Nephron progenitor cell (in vitro differentiated cells): ENCODE data around the gene RBM20.

Experiments
- DNase-seq: peaks from one replicate; pipeline ENCODE4 v3.0.0; 2021
- H3K27ac Mint-ChIP-seq: 2 replicates; pipeline ENCODE4 v1.8.0; 2021; ENCODE audit warnings: mild to moderate bottlenecking, moderate library complexity, mixed read lengths
- H3K27me3 Mint-ChIP-seq: 2 replicates; pipeline ENCODE4 v1.8.0; 2021; ENCODE audit warnings: mild to moderate bottlenecking, low read depth, mixed read lengths; ENCODE audit not compliant: poor library complexity
- H3K36me3 Mint-ChIP-seq: 2 replicates; pipeline ENCODE4 v1.8.0; 2021; ENCODE audit warnings: low read depth, mixed read lengths
- H3K4me1 Mint-ChIP-seq: 2 replicates; pipeline ENCODE4 v1.8.0; 2021; ENCODE audit warnings: mixed read lengths
- H3K4me3 Mint-ChIP-seq: 2 replicates; pipeline ENCODE4 v1.8.0; 2021; ENCODE audit warnings: mild to moderate bottlenecking, moderate library complexity, mixed read lengths
- H3K9me3 Mint-ChIP-seq: 2 replicates; pipeline ENCODE4 v1.8.0; 2021; ENCODE audit warnings: mild to moderate bottlenecking, moderate library complexity, mixed read lengths
- TF ChIP-seq, protein P1 (sequence below): fragments of 200-600 bp; sonication (generic); IDR thresholded peaks from 2 replicates; pipeline ENCODE4 v1.5.0; 2021; ENCODE audit warnings: antibody characterized with exemption

The RBM20 gene

DNA sequence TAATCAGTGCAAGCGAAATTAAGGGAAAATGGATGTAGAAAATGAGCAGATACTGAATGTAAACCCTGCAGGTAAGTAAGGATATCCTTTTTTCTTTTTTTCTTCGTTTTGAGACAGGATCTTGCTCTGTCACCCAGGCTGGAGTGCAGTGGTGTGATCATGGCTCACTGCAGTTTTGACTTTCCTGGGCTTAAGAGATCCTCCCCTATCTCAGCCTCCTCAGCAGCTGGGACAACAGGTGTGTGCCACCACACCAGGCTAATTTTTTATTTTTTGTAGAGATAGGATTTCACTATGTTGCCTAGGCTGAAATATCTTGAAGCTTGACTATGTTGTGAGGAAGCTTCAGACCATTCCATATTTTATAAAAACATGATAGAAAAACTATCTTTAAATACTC is 231.9 kb downstream of the RBM20 start:
- TF ChIP-seq, protein P1, sequence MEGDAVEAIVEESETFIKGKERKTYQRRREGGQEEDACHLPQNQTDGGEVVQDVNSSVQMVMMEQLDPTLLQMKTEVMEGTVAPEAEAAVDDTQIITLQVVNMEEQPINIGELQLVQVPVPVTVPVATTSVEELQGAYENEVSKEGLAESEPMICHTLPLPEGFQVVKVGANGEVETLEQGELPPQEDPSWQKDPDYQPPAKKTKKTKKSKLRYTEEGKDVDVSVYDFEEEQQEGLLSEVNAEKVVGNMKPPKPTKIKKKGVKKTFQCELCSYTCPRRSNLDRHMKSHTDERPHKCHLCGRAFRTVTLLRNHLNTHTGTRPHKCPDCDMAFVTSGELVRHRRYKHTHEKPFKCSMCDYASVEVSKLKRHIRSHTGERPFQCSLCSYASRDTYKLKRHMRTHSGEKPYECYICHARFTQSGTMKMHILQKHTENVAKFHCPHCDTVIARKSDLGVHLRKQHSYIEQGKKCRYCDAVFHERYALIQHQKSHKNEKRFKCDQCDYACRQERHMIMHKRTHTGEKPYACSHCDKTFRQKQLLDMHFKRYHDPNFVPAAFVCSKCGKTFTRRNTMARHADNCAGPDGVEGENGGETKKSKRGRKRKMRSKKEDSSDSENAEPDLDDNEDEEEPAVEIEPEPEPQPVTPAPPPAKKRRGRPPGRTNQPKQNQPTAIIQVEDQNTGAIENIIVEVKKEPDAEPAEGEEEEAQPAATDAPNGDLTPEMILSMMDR: no peak
- Mint-ChIP-seq H3K27ac (no peak overlapping the region), H3K27me3 (no peaks in the 10 kb centered on the region), H3K9me3 (no peaks in the 10 kb centered on the region), H3K36me3 (peaks cover 39% of the 10 kb centered on the region), H3K4me1 (peaks cover 20% of the 10 kb centered on the region), H3K4me3 (no peak overlapping the region)
- no peak for DNase-seq

DNA sequence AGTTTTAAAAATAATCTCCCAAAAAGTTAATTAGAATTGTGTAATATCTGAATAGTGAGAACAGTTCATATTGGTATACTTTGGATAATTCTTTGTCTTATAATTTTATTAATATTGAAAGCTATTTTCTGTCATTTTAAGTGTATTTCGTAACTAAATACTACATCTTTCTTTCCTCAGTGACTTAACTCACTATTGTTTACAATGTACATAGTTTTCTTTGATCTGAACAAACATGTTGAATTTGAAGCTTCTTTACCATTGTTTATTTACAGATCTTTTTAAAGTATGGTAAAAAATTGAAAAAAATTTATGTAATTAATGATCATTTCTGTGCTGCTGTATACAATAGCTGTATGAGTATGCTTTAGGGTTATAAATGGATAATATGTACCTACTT is 232.7 kb downstream of the RBM20 start:
- Mint-ChIP-seq H3K27me3 (no peaks in the 10 kb centered on the region), H3K27ac (no peak overlapping the region), H3K4me1 (peaks cover 17% of the 10 kb centered on the region), H3K9me3 (no peaks in the 10 kb centered on the region), H3K36me3 (peaks cover 47% of the 10 kb centered on the region), H3K4me3 (no peak overlapping the region)
- TF ChIP-seq, protein P1: no peak
- no peak for DNase-seq

DNA sequence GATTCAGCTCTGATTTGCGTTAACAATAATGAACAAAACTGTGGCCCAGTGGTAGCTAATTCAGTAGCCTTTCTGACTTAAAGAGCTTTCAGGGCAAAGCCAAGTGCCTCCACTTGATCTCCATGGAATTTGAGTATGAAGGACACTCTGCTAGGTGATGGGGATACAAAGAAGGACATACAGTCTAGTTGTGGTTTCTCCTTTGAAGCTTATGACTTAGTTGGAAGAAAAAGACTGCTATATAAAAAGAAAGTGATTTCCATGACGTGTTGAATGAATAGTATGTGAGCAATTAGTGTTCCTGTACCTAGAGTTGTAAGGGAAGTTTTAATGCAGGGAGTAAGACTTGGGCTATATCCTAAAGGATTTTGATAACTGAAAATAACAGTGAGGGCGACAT is 235.9 kb downstream of the RBM20 start:
- Mint-ChIP-seq H3K27me3 (peaks cover 4% of the 10 kb centered on the region), H3K9me3 (no peaks in the 10 kb centered on the region), H3K27ac (no peak overlapping the region), H3K4me1 (no peaks in the 10 kb centered on the region), H3K4me3 (no peak overlapping the region), H3K36me3 (peaks cover 69% of the 10 kb centered on the region)
- TF ChIP-seq, protein P1: no peak
- DNase-seq: no peak

DNA sequence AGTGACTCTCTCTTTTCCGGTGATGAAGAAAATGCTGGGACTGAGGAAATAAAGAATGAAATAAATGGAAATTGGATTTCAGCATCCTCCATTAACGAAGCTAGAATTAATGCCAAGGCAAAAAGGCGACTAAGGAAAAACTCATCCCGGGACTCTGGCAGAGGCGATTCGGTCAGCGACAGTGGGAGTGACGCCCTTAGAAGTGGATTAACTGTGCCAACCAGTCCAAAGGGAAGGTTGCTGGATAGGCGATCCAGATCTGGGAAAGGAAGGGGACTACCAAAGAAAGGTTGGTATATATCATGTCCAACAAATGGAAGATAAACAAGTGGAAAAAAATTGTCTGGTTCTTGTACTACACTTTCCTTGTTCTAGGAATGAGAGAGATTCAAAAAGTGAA is 237.1 kb downstream of the RBM20 start:
- H3K27ac Mint-ChIP-seq: no peak overlapping the region
- H3K9me3 Mint-ChIP-seq: no peaks in the 10 kb centered on the region
- TF ChIP-seq, protein P1: no peak
- H3K27me3 Mint-ChIP-seq: peaks cover 4% of the 10 kb centered on the region
- H3K4me3 Mint-ChIP-seq: no peak overlapping the region
- no peaks in the 10 kb centered on the region for H3K4me1 Mint-ChIP-seq
- no peak for DNase-seq
- peaks cover 68% of the 10 kb centered on the region for H3K36me3 Mint-ChIP-seq

DNA sequence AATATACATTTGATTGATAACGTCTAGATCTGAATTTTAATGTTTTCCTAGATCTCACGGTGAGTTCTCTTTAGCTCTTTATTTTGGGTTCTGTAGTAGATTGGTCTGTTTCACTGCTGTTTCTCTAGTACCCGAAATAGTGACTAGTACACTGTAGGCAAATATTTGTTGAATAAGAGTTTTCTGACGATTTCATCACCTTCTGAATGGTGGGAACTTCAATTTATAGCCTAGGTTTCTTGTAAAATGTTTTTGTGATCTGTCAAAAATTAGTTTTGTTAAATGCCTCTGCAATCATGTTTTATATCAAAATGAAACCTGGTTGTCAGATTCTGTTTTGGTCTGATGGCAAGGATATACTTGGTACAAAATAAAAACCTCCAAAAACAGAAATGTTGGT is 237.8 kb downstream of the RBM20 start:
- no peaks in the 10 kb centered on the region for H3K9me3 Mint-ChIP-seq
- no peak overlapping the region for H3K4me3 Mint-ChIP-seq
- H3K27me3 Mint-ChIP-seq: peaks cover 4% of the 10 kb centered on the region
- H3K4me1 Mint-ChIP-seq: no peaks in the 10 kb centered on the region
- TF ChIP-seq, protein P1: no peak
- peaks cover 68% of the 10 kb centered on the region for H3K36me3 Mint-ChIP-seq
- no peak overlapping the region for H3K27ac Mint-ChIP-seq
- no peak for DNase-seq

DNA sequence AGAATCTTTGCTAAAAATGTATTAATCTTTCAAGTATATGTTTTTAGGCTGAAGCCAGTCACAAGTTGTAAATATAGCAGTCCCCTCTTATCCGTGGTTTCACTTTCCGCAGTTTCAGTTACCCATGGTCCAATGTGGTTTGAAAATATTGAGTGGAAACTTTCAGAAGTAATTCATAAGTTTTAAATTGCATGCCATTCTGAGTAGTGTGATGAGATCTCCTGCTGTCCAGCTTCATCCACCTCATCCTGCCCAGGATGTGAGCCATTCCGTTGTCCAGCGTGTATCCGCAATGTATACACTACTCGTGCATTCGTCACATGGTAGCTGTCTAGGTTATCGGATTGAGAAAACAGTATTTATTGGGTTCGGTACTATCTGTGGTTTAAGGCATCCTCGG is 239.8 kb downstream of the RBM20 start:
- no peak for DNase-seq
- no peaks in the 10 kb centered on the region for H3K9me3 Mint-ChIP-seq
- peaks cover 66% of the 10 kb centered on the region for H3K36me3 Mint-ChIP-seq
- TF ChIP-seq, protein P1: no peak
- no peaks in the 10 kb centered on the region for H3K4me1 Mint-ChIP-seq
- no peak overlapping the region for H3K4me3 Mint-ChIP-seq
- H3K27ac Mint-ChIP-seq: no peak overlapping the region
- peaks cover 4% of the 10 kb centered on the region for H3K27me3 Mint-ChIP-seq
